H9 (cell line): ENCODE measurements around the gene MAN1A2. TPM values are rescaled to one million over a fixed set of nuclear protein-coding genes. Genes with fewer than 3 reads are reported as not detected.

Experiments used
- DNase-seq: peaks from one replicate; pipeline ENCODE4 v3.0.0-alpha.2; 2017
- H2AFZ ChIP-seq: one replicate; pipeline ENCODE4 v1.6.1; 2013; ENCODE audit warnings: mild to moderate bottlenecking, low read length, control low read depth, moderate library complexity
- H2AK5ac ChIP-seq: 2 replicates; pipeline ENCODE4 v1.6.1; 2013; ENCODE audit warnings: low read length, control low read depth, mixed read lengths; ENCODE audit not compliant: insufficient read length
- H2BK120ac ChIP-seq: one replicate; pipeline ENCODE4 v1.6.1; 2013; ENCODE audit warnings: low read depth, mild to moderate bottlenecking, low read length, control low read depth, inconsistent platforms; ENCODE audit not compliant: poor library complexity, severe bottlenecking
- H2BK12ac ChIP-seq: 2 replicates; pipeline ENCODE4 v1.6.1; 2013; ENCODE audit warnings: low read length, control low read depth, mixed read lengths, low read depth; ENCODE audit not compliant: insufficient read length
- H2BK15ac ChIP-seq: 2 replicates; pipeline ENCODE4 v1.6.1; 2013; ENCODE audit warnings: low read depth, low read length, control low read depth
- H2BK20ac ChIP-seq: one replicate; pipeline ENCODE4 v1.6.1; 2013; ENCODE audit warnings: low read depth, mild to moderate bottlenecking, low read length, control low read depth, inconsistent platforms; ENCODE audit not compliant: poor library complexity, severe bottlenecking
- H2BK5ac ChIP-seq: 2 replicates; pipeline ENCODE4 v1.6.1; 2013; ENCODE audit warnings: low read length, control low read depth, mixed read lengths; ENCODE audit not compliant: insufficient read length
- H3K14ac ChIP-seq: 2 replicates; pipeline ENCODE4 v1.6.1; 2013; ENCODE audit warnings: low read length, control low read depth; ENCODE audit not compliant: insufficient read depth
- H3K18ac ChIP-seq: 2 replicates; pipeline ENCODE4 v1.6.1; 2013; ENCODE audit warnings: low read depth, mild to moderate bottlenecking, mixed read lengths, low read length, control low read depth; ENCODE audit not compliant: insufficient read length
- H3K23ac ChIP-seq: 2 replicates; pipeline ENCODE4 v1.6.1; 2013; ENCODE audit warnings: low read length, control low read depth, mixed read lengths, low read depth; ENCODE audit not compliant: insufficient read length
- H3K23me2 ChIP-seq: 2 replicates; pipeline ENCODE4 v1.6.1; 2013; ENCODE audit warnings: low read depth, mild to moderate bottlenecking, mixed read lengths, low read length, control low read depth; ENCODE audit not compliant: insufficient read length, poor library complexity, severe bottlenecking
- H3K27ac ChIP-seq: 2 replicates; pipeline ENCODE4 v1.5.1; 2013; ENCODE audit warnings: low read length, control low read depth, mixed read lengths, low read depth; ENCODE audit not compliant: insufficient read length
- H3K27me3 ChIP-seq: 2 replicates; pipeline ENCODE4 v1.6.1; 2013; ENCODE audit warnings: low read length, control low read depth, inconsistent platforms; ENCODE audit not compliant: insufficient read depth
- H3K4ac ChIP-seq: 2 replicates; pipeline ENCODE4 v1.6.1; 2013; ENCODE audit warnings: low read depth, mild to moderate bottlenecking, control low read depth, inconsistent platforms, low read length, moderate library complexity
- H3K4me1 ChIP-seq: 2 replicates; pipeline ENCODE4 v1.6.1; 2013; ENCODE audit warnings: low read length, control low read depth, inconsistent platforms; ENCODE audit not compliant: insufficient read depth
- H3K4me2 ChIP-seq: 2 replicates; pipeline ENCODE4 v1.6.1; 2013; ENCODE audit warnings: low read length, control low read depth, mixed read lengths; ENCODE audit not compliant: insufficient read length, insufficient read depth
- H3K56ac ChIP-seq: 2 replicates; pipeline ENCODE4 v1.6.1; 2013; ENCODE audit warnings: low read depth, mild to moderate bottlenecking, mixed read lengths, low read length, control low read depth; ENCODE audit not compliant: insufficient read length
- H3K79me1 ChIP-seq: 2 replicates; pipeline ENCODE4 v1.6.1; 2013; ENCODE audit warnings: low read depth, mild to moderate bottlenecking, moderate library complexity, low read length, control low read depth, inconsistent platforms; ENCODE audit not compliant: insufficient read depth, poor library complexity, severe bottlenecking
- H3K79me2 ChIP-seq: 2 replicates; pipeline ENCODE4 v1.6.1; 2013; ENCODE audit warnings: low read length, control low read depth, inconsistent platforms; ENCODE audit not compliant: insufficient read depth
- H3K9ac ChIP-seq: 2 replicates; pipeline ENCODE4 v1.6.1; 2013; ENCODE audit warnings: low read length, control low read depth, mixed read lengths; ENCODE audit not compliant: insufficient read length; ENCODE audit errors: extremely low read depth
- H3K9me3 ChIP-seq: one replicate; pipeline ENCODE4 v1.6.1; 2013; ENCODE audit warnings: low read depth, low read length, inconsistent platforms; ENCODE audit not compliant: control insufficient read depth
- H3T11ph ChIP-seq: one replicate; pipeline ENCODE4 v1.6.1; 2013; ENCODE audit warnings: mild to moderate bottlenecking, low read length, control low read depth, inconsistent platforms
- H4K20me1 ChIP-seq: one replicate; pipeline ENCODE4 v1.6.1; 2013; ENCODE audit not compliant: control insufficient read depth, insufficient read length, insufficient read depth
- H4K5ac ChIP-seq: 2 replicates; pipeline ENCODE4 v1.6.1; 2013; ENCODE audit warnings: low read depth, mild to moderate bottlenecking, mixed read lengths, low read length, control low read depth; ENCODE audit not compliant: insufficient read length
- H4K8ac ChIP-seq: replicated peaks from 2 replicates; pipeline ENCODE4 v1.6.1; 2013; ENCODE audit warnings: low read length, control low read depth, mixed read lengths, low read depth; ENCODE audit not compliant: insufficient read length
- H4K91ac ChIP-seq: 2 replicates; pipeline ENCODE4 v1.6.1; 2013; ENCODE audit warnings: low read depth, mild to moderate bottlenecking, moderate library complexity, mixed read lengths, low read length, control low read depth; ENCODE audit not compliant: insufficient read length
- H3K27ac Mint-ChIP-seq, 3 experiments: 2 replicates in 2 of 3; 3 replicates in 1 of 3; pipeline ENCODE4 v1.8.0; 2020 to 2021; ENCODE audit warnings: mixed read lengths in 3 of 3, mild to moderate bottlenecking in 1 of 3, moderate library complexity in 1 of 3
- H3K27me3 Mint-ChIP-seq: 2 replicates; pipeline ENCODE4 v1.8.0; 2021; ENCODE audit warnings: low read depth, mild to moderate bottlenecking, moderate library complexity, mixed read lengths
- H3K36me3 Mint-ChIP-seq, 3 experiments: 2 replicates in 2 of 3; 3 replicates in 1 of 3; pipeline ENCODE4 v1.8.0; 2020 to 2021; ENCODE audit warnings: low read depth in 3 of 3, mixed read lengths in 3 of 3; ENCODE audit not compliant: insufficient read depth in 1 of 3
- H3K4me1 Mint-ChIP-seq, 2 experiments: 2 replicates each; pipeline ENCODE4 v1.8.0; 2020; ENCODE audit warnings: mixed read lengths in 2 of 2
- H3K4me3 Mint-ChIP-seq, 2 experiments: 2 replicates in 1 of 2; 3 replicates in 1 of 2; pipeline ENCODE4 v1.8.0; 2020 to 2021; ENCODE audit warnings: mild to moderate bottlenecking in 2 of 2, mixed read lengths in 2 of 2, moderate library complexity in 1 of 2
- H3K9me3 Mint-ChIP-seq, 2 experiments: 2 replicates in 1 of 2; 3 replicates in 1 of 2; pipeline ENCODE4 v1.8.0; 2020; ENCODE audit warnings: mild to moderate bottlenecking in 2 of 2, mixed read lengths in 2 of 2, moderate library complexity in 1 of 2
- WGBS: extraction: QIAGEN DNeasy Blood & Tissue Kit; methylation state at CpG from one replicate; pipeline ENCODE4 v1.1.7; 2013; ENCODE audit warnings: missing lambda C conversion rate, low lambda C conversion rate, mixed read lengths; ENCODE audit not compliant: insufficient read length; ENCODE audit errors: extremely low coverage; 5-methylcytosine and 5-hydroxymethylcytosine counted together
- total RNA-seq: library from RNA; stranded (reverse); gene quantifications from 2 replicates; pipeline ENCODE4 v1.2.1, GENCODE V29; 2021
- TF ChIP-seq, protein P1 (sequence below): fragments of 200-600 bp; sonication (generic); conservative IDR thresholded peaks from 3 replicates; pipeline ENCODE4 v1.8.0; 2021; ENCODE audit warnings: antibody characterized with exemption, mild to moderate bottlenecking

MAN1A2 gene
- total RNA-seq, 1 experiment from 2014 or later = 24.0 TPM

DNA sequence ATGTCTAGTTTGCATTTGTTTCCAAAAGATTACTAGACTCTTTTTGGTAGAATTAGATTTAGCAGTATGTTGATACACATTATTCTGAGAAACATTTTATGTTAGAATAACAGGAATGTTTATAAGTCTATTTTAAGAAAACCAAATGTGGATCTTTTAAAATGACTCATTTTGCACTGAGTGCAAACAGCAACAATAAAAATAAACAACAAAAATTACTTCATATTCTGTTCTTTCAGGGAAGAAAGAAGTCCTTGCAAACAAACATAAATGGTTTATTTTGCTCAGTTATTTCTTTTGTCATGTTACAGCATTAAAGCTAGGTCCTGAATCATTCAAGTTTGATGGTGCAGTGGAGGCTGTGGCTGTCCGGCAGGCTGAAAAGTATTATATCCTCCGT, 131.8 kb downstream of the MAN1A2 start:
- no peak overlapping the region for H3K4me3 Mint-ChIP-seq
- H3K27ac ChIP-seq = no peak overlapping the region
- no peak overlapping the region for H3K27ac Mint-ChIP-seq
- H2BK12ac ChIP-seq = no peak overlapping the region
- no peak overlapping the region for H3K9ac ChIP-seq
- no peak overlapping the region for H4K8ac ChIP-seq
- H3K4me1 ChIP-seq = no peaks in the 10 kb centered on the region; the same call in 1 of the 2 replicates
- no peaks in the 10 kb centered on the region for H3K9me3 ChIP-seq
- no peaks in the 10 kb centered on the region for H3K36me3 Mint-ChIP-seq
- no peak overlapping the region for H2AK5ac ChIP-seq
- H4K91ac ChIP-seq = no peak overlapping the region
- no peaks in the 10 kb centered on the region for H3K27me3 Mint-ChIP-seq
- H4K5ac ChIP-seq = no peak overlapping the region
- DNase-seq = no peak
- no peak overlapping the region for H2BK20ac ChIP-seq
- H3K56ac ChIP-seq = no peak overlapping the region
- H3K9me3 Mint-ChIP-seq = no peaks in the 10 kb centered on the region
- H3K14ac ChIP-seq = no peak overlapping the region
- H3K27me3 ChIP-seq = no peaks in the 10 kb centered on the region
- H3K4ac ChIP-seq = no peak overlapping the region
- no peaks in the 10 kb centered on the region for H3K79me2 ChIP-seq
- no peaks in the 10 kb centered on the region for H4K20me1 ChIP-seq
- TF ChIP-seq, protein P1, sequence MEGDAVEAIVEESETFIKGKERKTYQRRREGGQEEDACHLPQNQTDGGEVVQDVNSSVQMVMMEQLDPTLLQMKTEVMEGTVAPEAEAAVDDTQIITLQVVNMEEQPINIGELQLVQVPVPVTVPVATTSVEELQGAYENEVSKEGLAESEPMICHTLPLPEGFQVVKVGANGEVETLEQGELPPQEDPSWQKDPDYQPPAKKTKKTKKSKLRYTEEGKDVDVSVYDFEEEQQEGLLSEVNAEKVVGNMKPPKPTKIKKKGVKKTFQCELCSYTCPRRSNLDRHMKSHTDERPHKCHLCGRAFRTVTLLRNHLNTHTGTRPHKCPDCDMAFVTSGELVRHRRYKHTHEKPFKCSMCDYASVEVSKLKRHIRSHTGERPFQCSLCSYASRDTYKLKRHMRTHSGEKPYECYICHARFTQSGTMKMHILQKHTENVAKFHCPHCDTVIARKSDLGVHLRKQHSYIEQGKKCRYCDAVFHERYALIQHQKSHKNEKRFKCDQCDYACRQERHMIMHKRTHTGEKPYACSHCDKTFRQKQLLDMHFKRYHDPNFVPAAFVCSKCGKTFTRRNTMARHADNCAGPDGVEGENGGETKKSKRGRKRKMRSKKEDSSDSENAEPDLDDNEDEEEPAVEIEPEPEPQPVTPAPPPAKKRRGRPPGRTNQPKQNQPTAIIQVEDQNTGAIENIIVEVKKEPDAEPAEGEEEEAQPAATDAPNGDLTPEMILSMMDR = no peak
- no peaks in the 10 kb centered on the region for H3K79me1 ChIP-seq
- no peaks in the 10 kb centered on the region for H3K23me2 ChIP-seq
- H2BK15ac ChIP-seq = no peak overlapping the region
- no peak overlapping the region for H2BK5ac ChIP-seq
- H3K18ac ChIP-seq = no peak overlapping the region
- no peak overlapping the region for H3K4me2 ChIP-seq
- no peaks in the 10 kb centered on the region for H3K4me1 Mint-ChIP-seq
- no peak overlapping the region for H3K23ac ChIP-seq
- no peak overlapping the region for H2BK120ac ChIP-seq
- no CpG with 5 or more reads among the region's 2 CpGs for WGBS
- H3T11ph ChIP-seq = no peak overlapping the region
- H2AFZ ChIP-seq = no peak overlapping the region
